KMS-11 (cell line): ENCODE measurements around the gene NCKAP5.

ENCODE experiments used
- H2AFZ ChIP-seq: fragments of 200-600 bp; sonication (generic); 2 replicates; pipeline ENCODE4 v1.6.1; 2016; ENCODE audit warnings: antibody characterized with exemption, mixed run types, low read depth
- H3K27ac ChIP-seq: fragments of 200-600 bp; sonication (generic); 2 replicates; pipeline ENCODE4 v1.6.1; 2016; ENCODE audit warnings: mild to moderate bottlenecking, mixed run types
- H3K27me3 ChIP-seq: fragments of 200-600 bp; sonication (generic); 2 replicates; pipeline ENCODE4 v1.6.1; 2017; ENCODE audit warnings: mild to moderate bottlenecking, low read depth, mixed run types, moderate library complexity; ENCODE audit not compliant: insufficient read depth
- H3K36me3 ChIP-seq: fragments of 200-600 bp; sonication (generic); 2 replicates; pipeline ENCODE4 v1.6.1; 2017; ENCODE audit warnings: mild to moderate bottlenecking, mixed run types; ENCODE audit not compliant: insufficient read depth
- H3K4me1 ChIP-seq: fragments of 200-600 bp; sonication (generic); 2 replicates; pipeline ENCODE4 v1.6.1; 2016; ENCODE audit warnings: mild to moderate bottlenecking, low read depth, mixed run types; ENCODE audit not compliant: poor library complexity, severe bottlenecking
- H3K4me2 ChIP-seq: fragments of 200-600 bp; sonication (generic); 2 replicates; pipeline ENCODE4 v1.7.0; 2016; ENCODE audit warnings: mild to moderate bottlenecking, mixed run types
- H3K4me3 ChIP-seq: fragments of 200-600 bp; sonication (generic); IDR thresholded peaks from 2 replicates; pipeline ENCODE4 v1.6.1; 2017; ENCODE audit warnings: low read depth, low read length, mixed read lengths; ENCODE audit not compliant: insufficient read depth
- H3K79me2 ChIP-seq: fragments of 200-600 bp; sonication (generic); 2 replicates; pipeline ENCODE4 v1.6.1; 2016; ENCODE audit warnings: low read depth, mixed run types; ENCODE audit not compliant: insufficient read depth
- H3K9ac ChIP-seq: fragments of 200-600 bp; sonication (generic); 2 replicates; pipeline ENCODE4 v1.6.1; 2016; ENCODE audit warnings: mild to moderate bottlenecking, mixed run types
- H4K20me1 ChIP-seq: fragments of 200-600 bp; sonication (generic); 2 replicates; pipeline ENCODE4 v1.6.1; 2016; ENCODE audit warnings: mild to moderate bottlenecking, mixed run types; ENCODE audit not compliant: insufficient read depth
- TF ChIP-seq, protein P1 (sequence below): fragments of 200-600 bp; sonication (generic); conservative IDR thresholded peaks from 2 replicates; pipeline ENCODE4 v1.6.1; 2017; ENCODE audit warnings: low read depth, mild to moderate bottlenecking, antibody characterized with exemption, low read length, moderate library complexity, mixed read lengths

The NCKAP5 gene

DNA sequence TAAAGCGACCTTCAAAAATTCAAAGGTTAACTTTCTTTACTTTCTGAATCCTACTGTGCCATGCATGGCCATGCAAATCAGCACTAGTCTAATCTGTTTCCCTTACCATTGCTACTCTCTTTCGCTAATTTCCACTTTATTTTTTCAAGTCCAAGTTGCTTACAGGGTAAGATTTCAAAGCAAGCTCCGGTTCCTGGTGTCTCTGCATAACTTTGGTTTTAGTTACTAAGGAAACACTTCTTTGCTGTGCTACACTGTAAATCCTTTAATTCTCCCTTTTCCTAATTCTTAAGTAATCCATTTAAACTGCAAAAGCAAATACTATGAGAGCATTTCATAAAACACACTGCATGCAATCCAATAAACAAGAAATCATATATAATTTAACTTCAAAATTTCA, 514.7 kb downstream of the NCKAP5 start:
- H3K9ac ChIP-seq, result no peak overlapping the region
- H4K20me1 ChIP-seq, result no peaks in the 10 kb centered on the region
- no peak overlapping the region for H3K4me3 ChIP-seq
- no peaks in the 10 kb centered on the region for H3K36me3 ChIP-seq
- no peaks in the 10 kb centered on the region for H3K4me1 ChIP-seq
- no peaks in the 10 kb centered on the region for H3K79me2 ChIP-seq
- H3K4me2 ChIP-seq, result no peak overlapping the region
- H3K27me3 ChIP-seq, result no peaks in the 10 kb centered on the region
- H2AFZ ChIP-seq, result no peak overlapping the region
- H3K27ac ChIP-seq, result no peak overlapping the region
- TF ChIP-seq, protein P1, sequence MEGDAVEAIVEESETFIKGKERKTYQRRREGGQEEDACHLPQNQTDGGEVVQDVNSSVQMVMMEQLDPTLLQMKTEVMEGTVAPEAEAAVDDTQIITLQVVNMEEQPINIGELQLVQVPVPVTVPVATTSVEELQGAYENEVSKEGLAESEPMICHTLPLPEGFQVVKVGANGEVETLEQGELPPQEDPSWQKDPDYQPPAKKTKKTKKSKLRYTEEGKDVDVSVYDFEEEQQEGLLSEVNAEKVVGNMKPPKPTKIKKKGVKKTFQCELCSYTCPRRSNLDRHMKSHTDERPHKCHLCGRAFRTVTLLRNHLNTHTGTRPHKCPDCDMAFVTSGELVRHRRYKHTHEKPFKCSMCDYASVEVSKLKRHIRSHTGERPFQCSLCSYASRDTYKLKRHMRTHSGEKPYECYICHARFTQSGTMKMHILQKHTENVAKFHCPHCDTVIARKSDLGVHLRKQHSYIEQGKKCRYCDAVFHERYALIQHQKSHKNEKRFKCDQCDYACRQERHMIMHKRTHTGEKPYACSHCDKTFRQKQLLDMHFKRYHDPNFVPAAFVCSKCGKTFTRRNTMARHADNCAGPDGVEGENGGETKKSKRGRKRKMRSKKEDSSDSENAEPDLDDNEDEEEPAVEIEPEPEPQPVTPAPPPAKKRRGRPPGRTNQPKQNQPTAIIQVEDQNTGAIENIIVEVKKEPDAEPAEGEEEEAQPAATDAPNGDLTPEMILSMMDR, result no peak

DNA sequence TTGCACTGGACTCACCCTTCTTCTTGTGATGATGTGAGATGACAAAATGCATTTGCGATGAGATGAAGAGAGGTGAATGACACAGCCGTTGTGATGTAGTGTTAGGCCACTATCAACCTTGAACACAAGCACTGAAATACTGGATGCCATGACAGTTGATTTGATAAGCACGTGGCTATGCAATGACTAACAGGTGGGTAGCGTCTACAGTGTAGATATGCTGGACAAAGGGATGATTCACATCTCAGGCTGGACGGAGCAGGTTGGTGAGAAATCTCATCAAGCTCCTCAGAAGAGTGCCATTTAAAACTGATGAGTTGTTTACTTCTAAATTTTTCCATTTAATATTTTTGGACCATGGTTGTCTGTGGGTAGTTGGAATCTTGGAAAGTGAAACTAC, 522.5 kb downstream of the NCKAP5 start:
- no peaks in the 10 kb centered on the region for H3K79me2 ChIP-seq
- H3K9ac ChIP-seq, result no peak overlapping the region
- H3K4me3 ChIP-seq, result no peak overlapping the region
- H3K27me3 ChIP-seq, result no peaks in the 10 kb centered on the region
- H3K4me1 ChIP-seq, result no peaks in the 10 kb centered on the region
- no peak overlapping the region for H3K27ac ChIP-seq
- no peaks in the 10 kb centered on the region for H4K20me1 ChIP-seq
- TF ChIP-seq, protein P1, result no peak
- H3K4me2 ChIP-seq, result no peak overlapping the region
- H3K36me3 ChIP-seq, result no peaks in the 10 kb centered on the region
- H2AFZ ChIP-seq, result no peak overlapping the region

DNA sequence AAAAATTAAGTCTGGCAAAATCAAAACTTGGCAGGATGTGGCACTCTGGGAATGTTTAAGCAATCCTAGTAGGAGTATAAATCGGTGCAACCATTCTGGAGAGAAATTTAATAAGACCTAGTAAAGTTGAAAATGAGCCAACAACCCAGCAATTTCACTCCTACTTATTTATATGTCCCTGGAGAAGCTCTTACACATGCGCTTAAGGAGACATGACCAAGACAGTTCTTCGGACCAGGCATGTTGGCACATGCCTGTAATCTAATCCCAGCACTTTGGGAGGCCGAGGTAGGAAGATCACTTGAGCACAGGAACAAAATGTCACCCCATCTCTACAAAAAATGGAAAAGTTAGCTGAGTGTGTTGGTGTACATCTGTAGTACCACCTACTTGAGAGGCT, 523.7 kb downstream of the NCKAP5 start:
- TF ChIP-seq, protein P1, result no peak
- no peaks in the 10 kb centered on the region for H4K20me1 ChIP-seq
- no peak overlapping the region for H3K27ac ChIP-seq
- no peak overlapping the region for H3K9ac ChIP-seq
- H3K4me3 ChIP-seq, result no peak overlapping the region
- no peaks in the 10 kb centered on the region for H3K4me1 ChIP-seq
- H3K4me2 ChIP-seq, result no peak overlapping the region
- H3K36me3 ChIP-seq, result no peaks in the 10 kb centered on the region
- no peak overlapping the region for H2AFZ ChIP-seq
- no peaks in the 10 kb centered on the region for H3K79me2 ChIP-seq
- no peaks in the 10 kb centered on the region for H3K27me3 ChIP-seq

DNA sequence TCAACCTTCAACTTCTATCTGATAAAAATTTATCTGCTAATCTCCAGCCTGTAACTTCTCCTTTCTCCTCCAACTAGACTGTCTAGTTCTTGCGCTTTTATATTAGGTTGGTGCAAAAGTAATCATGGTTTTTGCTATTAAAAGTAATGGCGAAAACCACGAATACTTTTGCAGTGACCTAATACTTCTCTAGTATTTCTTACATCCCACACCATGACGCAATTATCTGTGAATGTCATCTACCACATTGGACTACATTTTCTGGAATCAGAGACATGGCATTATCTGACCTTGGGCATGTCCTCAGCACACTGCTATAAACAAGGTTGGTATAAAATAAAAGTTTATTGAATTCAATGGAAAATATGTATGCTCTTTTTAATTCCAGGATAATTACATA, 528.1 kb downstream of the NCKAP5 start:
- TF ChIP-seq, protein P1, result no peak
- Histone ChIP-seq H3K36me3 (no peaks in the 10 kb centered on the region), H3K4me2 (no peak overlapping the region), H3K27ac (no peak overlapping the region), H3K4me3 (no peak overlapping the region), H3K9ac (no peak overlapping the region), H2AFZ (no peak overlapping the region), H3K27me3 (no peaks in the 10 kb centered on the region), H3K79me2 (no peaks in the 10 kb centered on the region), H3K4me1 (no peaks in the 10 kb centered on the region), H4K20me1 (no peaks in the 10 kb centered on the region)
